ENCODE measurements around the gene C1orf115. TPM values are rescaled to one million over a fixed set of nuclear protein-coding genes. Genes with fewer than 3 reads are reported as not detected.

Gene C1orf115
- total RNA-seq, 1 donor from 2014 or later = 1.8 TPM

DNA sequence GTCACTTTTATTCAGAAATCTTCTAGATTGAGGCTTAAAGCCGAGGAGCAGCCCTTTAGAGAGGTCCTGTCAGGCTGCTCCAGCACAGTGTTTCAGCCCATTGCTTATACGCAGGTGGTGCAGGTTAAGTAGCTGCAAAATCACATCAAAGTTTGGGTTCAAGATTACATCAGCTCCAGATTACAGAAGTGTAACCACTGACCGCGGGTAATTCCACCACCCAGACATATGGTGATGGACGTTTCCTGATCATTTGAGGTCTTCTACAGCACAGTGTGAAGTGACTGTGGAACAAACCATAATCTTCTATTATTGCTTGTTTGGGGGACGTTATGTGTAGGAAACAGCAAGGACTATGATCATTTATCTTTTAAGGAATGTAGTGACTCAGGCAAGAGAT is 11.8 kb downstream of the C1orf115 start:
- Histone ChIP-seq H4K20me1 (ENCODE audit: insufficient read depth, low read length) (no peaks in the 10 kb centered on the region), H3K4me3 (ENCODE audit: insufficient read depth, low read depth, low read length) (no peak overlapping the region), H3K4me1 (ENCODE audit: insufficient read depth, low read length) (no peaks in the 10 kb centered on the region), H3K79me2 (ENCODE audit: insufficient read depth, low read length) (no peaks in the 10 kb centered on the region), H3K9ac (ENCODE audit: low read length) (no peak overlapping the region), H3K9me3 (ENCODE audit: insufficient read depth, low read depth, low read length) (no peaks in the 10 kb centered on the region), H2AFZ (ENCODE audit: low read depth, low read length) (no peak overlapping the region), H3K27ac (ENCODE audit: low read depth, low read length) (no peak overlapping the region), H3K4me2 (ENCODE audit: low read length) (no peak overlapping the region), H3K27me3 (ENCODE audit: insufficient read depth, low read length) (no peaks in the 10 kb centered on the region), H3K36me3 (ENCODE audit: insufficient read depth, low read length) (no peaks in the 10 kb centered on the region)
- H3K4me1 Mint-ChIP-seq (ENCODE audit: low read depth, unreplicated experiment) = peaks cover 2% of the 10 kb centered on the region
- H3K36me3 Mint-ChIP-seq (ENCODE audit: low read depth, unreplicated experiment) = no peaks in the 10 kb centered on the region
- TF ChIP-seq, protein P1, sequence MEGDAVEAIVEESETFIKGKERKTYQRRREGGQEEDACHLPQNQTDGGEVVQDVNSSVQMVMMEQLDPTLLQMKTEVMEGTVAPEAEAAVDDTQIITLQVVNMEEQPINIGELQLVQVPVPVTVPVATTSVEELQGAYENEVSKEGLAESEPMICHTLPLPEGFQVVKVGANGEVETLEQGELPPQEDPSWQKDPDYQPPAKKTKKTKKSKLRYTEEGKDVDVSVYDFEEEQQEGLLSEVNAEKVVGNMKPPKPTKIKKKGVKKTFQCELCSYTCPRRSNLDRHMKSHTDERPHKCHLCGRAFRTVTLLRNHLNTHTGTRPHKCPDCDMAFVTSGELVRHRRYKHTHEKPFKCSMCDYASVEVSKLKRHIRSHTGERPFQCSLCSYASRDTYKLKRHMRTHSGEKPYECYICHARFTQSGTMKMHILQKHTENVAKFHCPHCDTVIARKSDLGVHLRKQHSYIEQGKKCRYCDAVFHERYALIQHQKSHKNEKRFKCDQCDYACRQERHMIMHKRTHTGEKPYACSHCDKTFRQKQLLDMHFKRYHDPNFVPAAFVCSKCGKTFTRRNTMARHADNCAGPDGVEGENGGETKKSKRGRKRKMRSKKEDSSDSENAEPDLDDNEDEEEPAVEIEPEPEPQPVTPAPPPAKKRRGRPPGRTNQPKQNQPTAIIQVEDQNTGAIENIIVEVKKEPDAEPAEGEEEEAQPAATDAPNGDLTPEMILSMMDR (IDR thresholded peaks at IDR 0.05; ENCODE audit: insufficient read depth, low read depth, low read length) = no peak
- no peak for TF ChIP-seq EZH2 (IDR thresholded peaks at IDR 0.05; ENCODE audit: insufficient read depth, low read length)
- H3K4me3 Mint-ChIP-seq (ENCODE audit: unreplicated experiment) = no peak overlapping the region
- no peak overlapping the region for H3K27ac Mint-ChIP-seq (ENCODE audit: unreplicated experiment)
- DNase-seq (ENCODE audit: low read depth) (no peak), FAIRE-seq (no peak)
- H3K9me3 Mint-ChIP-seq (ENCODE audit: unreplicated experiment) = peaks cover 4% of the 10 kb centered on the region
- peaks cover 23% of the 10 kb centered on the region for H3K27me3 Mint-ChIP-seq (ENCODE audit: low read depth, unreplicated experiment)

DNA sequence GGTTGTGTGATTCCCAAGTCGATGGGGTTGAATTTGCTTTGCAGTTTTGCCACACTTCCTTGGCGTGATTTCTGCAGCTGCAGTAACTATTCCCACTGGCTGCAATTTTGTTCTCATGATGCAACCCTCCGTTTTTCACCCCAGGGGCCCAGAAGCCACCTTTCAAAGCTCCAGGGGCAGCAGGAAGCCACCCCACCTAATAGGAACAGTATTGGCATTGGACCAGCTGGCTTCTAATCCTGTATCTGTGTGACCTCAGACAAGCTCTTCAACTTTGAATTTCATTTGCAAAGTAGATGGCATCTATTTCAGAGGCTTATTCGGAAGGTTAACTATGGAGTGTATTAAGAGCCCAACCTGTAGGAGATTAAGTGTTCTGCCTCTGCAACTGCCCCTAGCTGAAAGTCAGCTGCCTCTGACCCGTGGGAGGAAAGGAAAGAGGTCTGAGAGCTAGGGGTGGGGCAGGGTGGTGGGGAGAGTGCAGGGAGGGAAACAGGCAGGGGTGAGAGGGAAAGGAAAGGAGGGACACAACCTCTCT is 12.6 kb downstream of the C1orf115 start:
- no peaks in the 10 kb centered on the region for H3K36me3 Mint-ChIP-seq (ENCODE audit: low read depth, unreplicated experiment)
- peaks cover 4% of the 10 kb centered on the region for H3K9me3 Mint-ChIP-seq (ENCODE audit: unreplicated experiment)
- H3K4me2 ChIP-seq (ENCODE audit: low read length) = no peak overlapping the region

DNA sequence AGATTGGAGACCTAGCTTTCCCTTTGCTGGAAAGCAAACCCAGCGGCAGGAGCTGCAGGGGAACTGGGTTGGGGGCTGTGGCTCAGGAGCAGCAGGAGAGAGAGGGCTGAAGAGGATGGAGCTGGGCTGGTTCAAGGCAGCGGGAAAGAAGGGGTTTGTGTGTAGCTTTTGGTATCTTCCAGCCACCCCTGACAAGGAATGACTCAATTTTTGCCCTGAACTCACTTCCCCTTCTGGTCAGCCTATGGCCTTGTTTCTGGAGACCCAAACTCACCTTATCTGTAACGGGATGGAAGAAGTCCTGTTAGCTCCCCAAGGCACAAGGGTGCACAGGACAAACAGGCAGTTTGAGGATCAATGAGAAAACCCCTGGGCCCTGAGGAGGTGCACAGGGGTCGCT is 13.1 kb downstream of the C1orf115 start:
- no peak overlapping the region for H3K4me3 ChIP-seq (ENCODE audit: insufficient read depth, low read depth, low read length)
- TF ChIP-seq EZH2 (IDR thresholded peaks at IDR 0.05; ENCODE audit: insufficient read depth, low read length) = no peak
- TF ChIP-seq, protein P1 (IDR thresholded peaks at IDR 0.05; ENCODE audit: insufficient read depth, low read depth, low read length) = no peak
- H3K27ac ChIP-seq (ENCODE audit: low read depth, low read length) = no peak overlapping the region
- no peaks in the 10 kb centered on the region for H3K79me2 ChIP-seq (ENCODE audit: insufficient read depth, low read length)
- peaks cover 2% of the 10 kb centered on the region for H3K4me1 Mint-ChIP-seq (ENCODE audit: low read depth, unreplicated experiment)
- no peaks in the 10 kb centered on the region for H3K36me3 Mint-ChIP-seq (ENCODE audit: low read depth, unreplicated experiment)
- FAIRE-seq (no peak), DNase-seq (ENCODE audit: low read depth) (no peak)
- H3K9ac ChIP-seq (ENCODE audit: low read length) = no peak overlapping the region
- H3K4me1 ChIP-seq (ENCODE audit: insufficient read depth, low read length) = no peaks in the 10 kb centered on the region
- H3K27me3 Mint-ChIP-seq (ENCODE audit: low read depth, unreplicated experiment) = peaks cover 27% of the 10 kb centered on the region
- peaks cover 4% of the 10 kb centered on the region for H3K9me3 Mint-ChIP-seq (ENCODE audit: unreplicated experiment)
- H3K9me3 ChIP-seq (ENCODE audit: insufficient read depth, low read depth, low read length) = no peaks in the 10 kb centered on the region
- no peak overlapping the region for H2AFZ ChIP-seq (ENCODE audit: low read depth, low read length)
- H3K27ac Mint-ChIP-seq (ENCODE audit: unreplicated experiment) = no peak overlapping the region
- H4K20me1 ChIP-seq (ENCODE audit: insufficient read depth, low read length) = no peaks in the 10 kb centered on the region
- H3K36me3 ChIP-seq (ENCODE audit: insufficient read depth, low read length) = no peaks in the 10 kb centered on the region
- H3K27me3 ChIP-seq (ENCODE audit: insufficient read depth, low read length) = no peaks in the 10 kb centered on the region
- no peak overlapping the region for H3K4me3 Mint-ChIP-seq (ENCODE audit: unreplicated experiment)
- H3K4me2 ChIP-seq (ENCODE audit: low read length) = no peak overlapping the region

More for the DNA sequence above, 12.6 kb downstream of the C1orf115 start:
- no peak overlapping the region for H3K27ac ChIP-seq (ENCODE audit: low read depth, low read length)
- no peaks in the 10 kb centered on the region for H3K79me2 ChIP-seq (ENCODE audit: insufficient read depth, low read length)
- no peaks in the 10 kb centered on the region for H3K36me3 ChIP-seq (ENCODE audit: insufficient read depth, low read length)
- H3K4me1 ChIP-seq (ENCODE audit: insufficient read depth, low read length) = no peaks in the 10 kb centered on the region
- H3K27me3 ChIP-seq (ENCODE audit: insufficient read depth, low read length) = no peaks in the 10 kb centered on the region
- TF ChIP-seq EZH2 (IDR thresholded peaks at IDR 0.05; ENCODE audit: insufficient read depth, low read length) = no peak
- TF ChIP-seq, protein P1 (IDR thresholded peaks at IDR 0.05; ENCODE audit: insufficient read depth, low read depth, low read length) = no peak
- H3K9ac ChIP-seq (ENCODE audit: low read length) = no peak overlapping the region
- FAIRE-seq = no peak
- H3K4me3 ChIP-seq (ENCODE audit: insufficient read depth, low read depth, low read length) = no peak overlapping the region
- Mint-ChIP-seq H3K27me3 (ENCODE audit: low read depth, unreplicated experiment) (peaks cover 26% of the 10 kb centered on the region), H3K4me3 (ENCODE audit: unreplicated experiment) (no peak overlapping the region), H3K27ac (ENCODE audit: unreplicated experiment) (peak overlapping the region; percentile 34), H3K4me1 (ENCODE audit: low read depth, unreplicated experiment) (peaks cover 2% of the 10 kb centered on the region)
- DNase-seq (ENCODE audit: low read depth) = no peak
- no peaks in the 10 kb centered on the region for H3K9me3 ChIP-seq (ENCODE audit: insufficient read depth, low read depth, low read length)
- H2AFZ ChIP-seq (ENCODE audit: low read depth, low read length) = no peak overlapping the region
- no peaks in the 10 kb centered on the region for H4K20me1 ChIP-seq (ENCODE audit: insufficient read depth, low read length)

All from astrocyte (in vitro differentiated cells and primary cell).